WTC11 (cell line): ENCODE data around the gene GRAP2. TPM values are rescaled to one million over a fixed set of nuclear protein-coding genes. Genes with fewer than 3 reads are reported as not detected.

Experiments
- ATAC-seq: fragments of 200-7000 bp; cut with Tn5 transposase; 2 replicates; pipeline ENCODE4 v1.10.0; 2021; ENCODE audit warnings: mild to moderate bottlenecking, moderate library complexity
- CTCF ChIA-PET: fragments of 300-600 bp; sonication (Branson Sonifier 250); formaldehyde crosslinking; loops from one replicate; lab custom pipeline; 2021; ENCODE audit warnings: antibody characterized with exemption; lab: Charles Lee
- POLR2A ChIA-PET: fragments of 350-600 bp; sonication (Branson Sonifier 250); formaldehyde crosslinking; loops from one replicate; lab custom pipeline; 2021; ENCODE audit warnings: antibody characterized with exemption; lab: Charles Lee
- DNase-seq: peaks from one replicate; pipeline ENCODE4 v3.0.0; 2021; ENCODE audit warnings: low spot score
- H3K27ac Mint-ChIP-seq: 2 replicates; pipeline ENCODE4 v1.8.0; 2021; ENCODE audit warnings: mixed read lengths
- H3K27me3 Mint-ChIP-seq: 2 replicates; pipeline ENCODE4 v1.8.0; 2021; ENCODE audit warnings: low read depth, mild to moderate bottlenecking, moderate library complexity, mixed read lengths
- H3K36me3 Mint-ChIP-seq: 2 replicates; pipeline ENCODE4 v1.8.0; 2021; ENCODE audit warnings: mixed read lengths
- H3K4me1 Mint-ChIP-seq: 2 replicates; pipeline ENCODE4 v1.8.0; 2022; ENCODE audit warnings: mixed read lengths
- H3K4me3 Mint-ChIP-seq: 2 replicates; pipeline ENCODE4 v1.8.0; 2021; ENCODE audit warnings: mild to moderate bottlenecking, moderate library complexity, mixed read lengths
- H3K9me3 Mint-ChIP-seq: 2 replicates; pipeline ENCODE4 v1.8.0; 2021; ENCODE audit warnings: mixed read lengths
- ARID4B ChIP-seq: sonication (generic); formaldehyde crosslinking; IDR thresholded peaks from 2 replicates; pipeline ENCODE4 v1.8.0; 2023; ENCODE audit warnings: missing genetic modification reagents, mild to moderate bottlenecking, borderline replicate concordance
- CTCF ChIP-seq: fragments of 200-600 bp; IDR thresholded peaks from 2 replicates; pipeline ENCODE4 v1.8.0; 2022; ENCODE audit warnings: antibody characterized with exemption
- GRHL2 ChIP-seq: fragments of 250-450 bp; sonication (Bioruptor Pico); IDR thresholded peaks from 2 replicates; pipeline ENCODE4 v1.8.0; 2022; ENCODE audit warnings: mild to moderate bottlenecking, moderate library complexity; ENCODE audit not compliant: insufficient replicate concordance, severe bottlenecking
- JAZF1 ChIP-seq: fragments of 250-450 bp; sonication (Bioruptor Pico); IDR thresholded peaks from 2 replicates; pipeline ENCODE4 v1.9.0; 2021; ENCODE audit warnings: moderate library complexity, mild to moderate bottlenecking, inconsistent platforms
- MLX ChIP-seq: sonication (generic); formaldehyde crosslinking; IDR thresholded peaks from 2 replicates; pipeline ENCODE4 v1.8.1; 2023; ENCODE audit warnings: mild to moderate bottlenecking, missing genetic modification reagents, moderate library complexity
- NFATC4 ChIP-seq: fragments of 250-450 bp; sonication (Bioruptor Pico); IDR thresholded peaks from 2 replicates; pipeline ENCODE4 v1.9.0; 2021; ENCODE audit warnings: mild to moderate bottlenecking
- NR2C2 ChIP-seq: sonication (generic); formaldehyde crosslinking; IDR thresholded peaks from 2 replicates; pipeline ENCODE4 v1.8.0; 2022; ENCODE audit warnings: mild to moderate bottlenecking, missing genetic modification reagents
- NR3C1 ChIP-seq: sonication (generic); formaldehyde crosslinking; conservative IDR thresholded peaks from 2 replicates; pipeline ENCODE4 v1.8.1; 2023; ENCODE audit warnings: low read depth, mild to moderate bottlenecking, missing genetic modification reagents
- PRDM15 ChIP-seq: sonication (generic); formaldehyde crosslinking; IDR thresholded peaks from 2 replicates; pipeline ENCODE4 v1.8.0; 2022; ENCODE audit warnings: missing genetic modification reagents
- PRRX2 ChIP-seq: fragments of 250-450 bp; sonication (Bioruptor Pico); IDR thresholded peaks from 2 replicates; pipeline ENCODE4 v1.8.0; 2021; ENCODE audit warnings: mild to moderate bottlenecking
- SMAD4 ChIP-seq: sonication (generic); formaldehyde crosslinking; IDR thresholded peaks from 2 replicates; pipeline ENCODE4 v1.8.0; 2022; ENCODE audit warnings: mild to moderate bottlenecking, missing genetic modification reagents
- ZMAT4 ChIP-seq: fragments of 250-450 bp; sonication (Bioruptor Pico); IDR thresholded peaks from 2 replicates; pipeline ENCODE4 v1.9.0; 2021; ENCODE audit warnings: mild to moderate bottlenecking
- ZNF232 ChIP-seq: sonication (generic); formaldehyde crosslinking; IDR thresholded peaks from 2 replicates; pipeline ENCODE4 v1.8.0; 2022; ENCODE audit warnings: mild to moderate bottlenecking, missing genetic modification reagents
- ZNF317 ChIP-seq: sonication (generic); formaldehyde crosslinking; IDR thresholded peaks from 2 replicates; pipeline ENCODE4 v1.8.1; 2023; ENCODE audit warnings: low read depth, mild to moderate bottlenecking, moderate library complexity, missing genetic modification reagents, borderline replicate concordance
- ZNF423 ChIP-seq: fragments of 250-450 bp; sonication (Bioruptor Pico); IDR thresholded peaks from 2 replicates; pipeline ENCODE4 v2.1.2; 2022; ENCODE audit warnings: mild to moderate bottlenecking, moderate library complexity
- ZNF671 ChIP-seq: fragments of 250-450 bp; sonication (Bioruptor Pico); IDR thresholded peaks from 2 replicates; pipeline ENCODE4 v1.8.0; 2021; ENCODE audit warnings: mild to moderate bottlenecking
- total RNA-seq: library from RNA; stranded (reverse); gene quantifications from 3 replicates; pipeline ENCODE4 v1.2.3, GENCODE V29; 2021

GRAP2 gene
- total RNA-seq, 1 experiment from 2014 or later = 0.33 TPM

- no peak for TF ChIP-seq PRDM15
- TF ChIP-seq ZNF671 (CRISPR knock-in tag) = no peak
These were observed 107.2 kb downstream of the GRAP2 start (continued) for GRCh38 chr22:40007853-40008710.

- Mint-ChIP-seq H3K27ac (peak overlapping the region; percentile 70), H3K27me3 (no peaks in the 10 kb centered on the region)
- POLR2A ChIA-PET = interaction anchor here (0.6 to 1.6 kb wide), 5 partner anchors 11 to 36 kb away, joined by 3 to 5 read pairs (median 3); no protein-coding TSS in a partner anchor
- no peak for TF ChIP-seq JAZF1 (CRISPR knock-in tag)
- TF ChIP-seq NR3C1 (CRISPR knock-in tag) = no peak
- TF ChIP-seq CTCF = no peak
- TF ChIP-seq ZNF232 (CRISPR knock-in tag) = no peak
- TF ChIP-seq NFATC4 = no peak
- TF ChIP-seq NR2C2 (CRISPR knock-in tag) = no peak
- no peak for TF ChIP-seq ZNF423 (CRISPR knock-in tag)
- no peak for TF ChIP-seq MLX (CRISPR knock-in tag)
- TF ChIP-seq ZNF317 (CRISPR knock-in tag) = no peak
- TF ChIP-seq GRHL2 (CRISPR knock-in tag) = no peak
- no peak for TF ChIP-seq ZMAT4 (CRISPR knock-in tag)
- no peak for TF ChIP-seq PRRX2 (CRISPR knock-in tag)
- TF ChIP-seq SMAD4 (CRISPR knock-in tag) = no peak
- TF ChIP-seq ARID4B (CRISPR knock-in tag) = no peak
- TF ChIP-seq, all 79 proteins: peak for 0
- H3K4me3 Mint-ChIP-seq = peak overlapping the region; percentile 29
- H3K4me1 Mint-ChIP-seq = peaks cover 58% of the 10 kb centered on the region
- H3K9me3 Mint-ChIP-seq = peaks cover 9% of the 10 kb centered on the region
- peaks cover 21% of the 10 kb centered on the region for H3K36me3 Mint-ChIP-seq
- DNase-seq = no peak
- CTCF ChIA-PET = interaction anchor here (0.8 to 3.1 kb wide), 12 partner anchors 9 to 154 kb away, joined by 3 to 56 read pairs (median 6); no protein-coding TSS in a partner anchor
- ATAC-seq = peak; percentile 12
These were observed 107.9 kb downstream of the GRAP2 start for GRCh38 chr22:40008726-40009291.
